ENCODE measurements around the gene NBR1. TPM values are rescaled to one million over a fixed set of nuclear protein-coding genes. Genes with fewer than 3 reads are reported as not detected.
"Not testable (repeated sequence)": the region's sequence is repeated elsewhere in the genome, so short reads cannot be mapped to it uniquely, and the experiment has no call there.

Gene NBR1
- total and polyA plus RNA-seq, 2 of the 4 experiments (the other 2 are of a cell fraction) = 52.4 to 132 TPM

- ATAC-seq (ENCODE audit: low read depth); H3K9me3 ChIP-seq (ENCODE audit: control insufficient read depth, insufficient read depth, low read length); BruUV-seq (replicated peaks); H3K4me1 ChIP-seq (ENCODE audit: control insufficient read depth, insufficient read depth, low read length); H3K56ac ChIP-seq (ENCODE audit: extremely low read depth, insufficient read depth, low read length); H3K9me1 ChIP-seq (ENCODE audit: insufficient read depth, low read length); H3K4me3 ChIP-seq (ENCODE audit: insufficient read depth, low read depth, low read length); H2BK15ac ChIP-seq (ENCODE audit: low read depth, low read length); H3K27ac ChIP-seq (ENCODE audit: insufficient read depth, low read length); H3K23ac ChIP-seq (ENCODE audit: low read depth, low read length); H3K79me1 ChIP-seq (ENCODE audit: low read depth in 1 of 2, low read length in 2 of 2); H3K18ac ChIP-seq (ENCODE audit: low read depth, low read length); H4K5ac ChIP-seq (ENCODE audit: low read depth, low read length); CTCF ChIA-PET; H3K14ac ChIP-seq (replicated peaks; ENCODE audit: low read depth, low read length); H4K8ac ChIP-seq (ENCODE audit: low read depth in 2 of 2, low read length in 2 of 2); H4K20me1 ChIP-seq (ENCODE audit: insufficient read depth, low read length); H3K36me3 ChIP-seq (ENCODE audit: control insufficient read depth, insufficient read depth, low read length); intact Hi-C loops (cut with micrococcal nuclease); H3K9ac ChIP-seq (ENCODE audit: low read depth, low read length); POLR2A ChIA-PET (ENCODE audit: unreplicated experiment); H2AK9ac ChIP-seq (replicated peaks; ENCODE audit: low read depth, low read length, poor library complexity); H2BK5ac ChIP-seq (ENCODE audit: low read depth, low read length, poor library complexity, severe bottlenecking); H4K91ac ChIP-seq (ENCODE audit: insufficient read depth, low read depth, low read length); H2BK120ac ChIP-seq (ENCODE audit: low read depth, low read length); dilution Hi-C loops (cut with HindIII; ENCODE audit: low sequenced_read_pairs, unreplicated experiment); H3K4me2 ChIP-seq (ENCODE audit: low read depth, low read length); DNase-seq; H2BK20ac ChIP-seq (ENCODE audit: low read depth, low read length); in situ Hi-C loops (cut with MboI; ENCODE audit: low sequenced_read_pairs); H3K27me3 ChIP-seq (ENCODE audit: control insufficient read depth, insufficient read depth, low read length); H3K4ac ChIP-seq (ENCODE audit: low read depth, low read length); H2AFZ ChIP-seq (replicated peaks; ENCODE audit: low read length, poor library complexity); H2AK5ac ChIP-seq (ENCODE audit: low read depth, low read length): not testable (repeated sequence)
- no CpG with 5 or more reads among the region's 31 CpGs for WGBS, 2 experiments (ENCODE audit: extremely low coverage in 2 of 2, insufficient read length in 1 of 2)
Measured at GRCh38 chr17:43233877-43234276, 62.9 kb downstream of the NBR1 start, which contains the start of gene RNU2-1. RNU2-1 (minus strand) TSS chr17:43233977.

DNA sequence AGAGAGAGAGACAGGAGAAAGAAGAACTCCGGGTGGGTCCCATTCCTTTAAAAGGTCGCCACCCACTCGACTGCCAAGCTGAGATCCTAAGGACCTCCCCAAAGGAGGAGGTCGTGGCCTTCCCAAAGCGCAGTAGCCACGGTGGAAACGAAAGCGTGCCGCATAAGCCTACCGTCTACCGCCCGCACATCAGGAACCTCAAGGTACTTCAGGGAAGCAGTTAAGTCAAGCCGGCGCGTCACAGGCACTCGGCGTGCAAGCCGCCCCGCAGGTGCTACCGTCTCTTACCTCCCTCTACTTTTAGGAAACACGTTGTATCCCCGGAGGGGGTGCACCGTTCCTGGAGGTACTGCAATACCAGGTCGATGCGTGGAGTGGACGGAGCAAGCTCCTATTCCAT lies 68.6 kb downstream of the NBR1 start:
- H2AK9ac ChIP-seq (replicated peaks; ENCODE audit: low read depth, low read length, poor library complexity); H3K9me1 ChIP-seq (ENCODE audit: insufficient read depth, low read length); intact Hi-C loops (cut with micrococcal nuclease); H3K4me1 ChIP-seq (ENCODE audit: control insufficient read depth, insufficient read depth, low read length); H2BK120ac ChIP-seq (ENCODE audit: low read depth, low read length); POLR2A ChIA-PET (ENCODE audit: unreplicated experiment); H3K79me1 ChIP-seq (ENCODE audit: low read depth in 1 of 2, low read length in 2 of 2); H4K8ac ChIP-seq (ENCODE audit: low read depth in 2 of 2, low read length in 2 of 2); H3K9ac ChIP-seq (ENCODE audit: low read depth, low read length); H3K23ac ChIP-seq (ENCODE audit: low read depth, low read length); DNase-seq; in situ Hi-C loops (cut with MboI; ENCODE audit: low sequenced_read_pairs); H3K4me3 ChIP-seq (ENCODE audit: insufficient read depth, low read depth, low read length); H3K27ac ChIP-seq (ENCODE audit: insufficient read depth, low read length); H2BK15ac ChIP-seq (ENCODE audit: low read depth, low read length); H3K36me3 ChIP-seq (ENCODE audit: control insufficient read depth, insufficient read depth, low read length); H3K56ac ChIP-seq (ENCODE audit: extremely low read depth, insufficient read depth, low read length); H3K4me2 ChIP-seq (ENCODE audit: low read depth, low read length); dilution Hi-C loops (cut with HindIII; ENCODE audit: low sequenced_read_pairs, unreplicated experiment); H4K91ac ChIP-seq (ENCODE audit: insufficient read depth, low read depth, low read length); H2BK5ac ChIP-seq (ENCODE audit: low read depth, low read length, poor library complexity, severe bottlenecking); H3K4ac ChIP-seq (ENCODE audit: low read depth, low read length); H3K27me3 ChIP-seq (ENCODE audit: control insufficient read depth, insufficient read depth, low read length); H3K9me3 ChIP-seq (ENCODE audit: control insufficient read depth, insufficient read depth, low read length); H2AFZ ChIP-seq (replicated peaks; ENCODE audit: low read length, poor library complexity); H2AK5ac ChIP-seq (ENCODE audit: low read depth, low read length); ATAC-seq (ENCODE audit: low read depth); H4K20me1 ChIP-seq (ENCODE audit: insufficient read depth, low read length); H3K14ac ChIP-seq (replicated peaks; ENCODE audit: low read depth, low read length); H2BK20ac ChIP-seq (ENCODE audit: low read depth, low read length); H3K18ac ChIP-seq (ENCODE audit: low read depth, low read length); BruUV-seq (replicated peaks); H4K5ac ChIP-seq (ENCODE audit: low read depth, low read length); CTCF ChIA-PET: not testable (repeated sequence)
- WGBS, 2 experiments (ENCODE audit: extremely low coverage in 2 of 2, insufficient read length in 1 of 2) = no CpG with 5 or more reads among the region's 26 CpGs
